T-cell (primary cell): ENCODE results near the gene ROBO2. TPM values are rescaled to one million over a fixed set of nuclear protein-coding genes. Genes with fewer than 3 reads are reported as not detected.

Experiments
- ATAC-seq, 4 experiments: fragments of 200-7000 bp in 3 of 4; fragments of 150-1000 bp in 1 of 4; cut with Tn5 transposase; replicated peaks in 1 of 4; 1 replicate in 3 of 4; 2 replicates in 1 of 4; pipeline ENCODE4 v1.10.0; 2021; ENCODE audit warnings: moderate library complexity in 3 of 4, mild to moderate bottlenecking in 2 of 4, moderate number of reproducible peaks in 1 of 4
- CTCF ChIA-PET, 2 donors: fragments of 300-600 bp; sonication (Branson Sonifier 250); formaldehyde crosslinking; loops; one replicate each; lab custom pipeline; 2022; ENCODE audit warnings: antibody characterized with exemption in 2 of 2; lab: Charles Lee
- POLR2A ChIA-PET, 2 donors: fragments of 300-600 bp; sonication (Branson Sonifier 250); formaldehyde crosslinking; loops; one replicate each; lab custom pipeline; 2022; ENCODE audit warnings: antibody characterized with exemption in 2 of 2; lab: Charles Lee
- DNase-seq, 35 experiments: peaks; one replicate each; pipeline versions ENCODE4 v3.0.0 to v3.0.0-alpha.2; 2013 to 2023
- H3K27ac ChIP-seq: one replicate; pipeline ENCODE4 v1.5.1; 2013; ENCODE audit warnings: low read length
- H3K27me3 ChIP-seq, 2 experiments: replicated peaks in 1 of 2; 1 replicate in 1 of 2; 2 replicates in 1 of 2; pipeline versions ENCODE4 v1.6.1 to v1.7.0; 2013; ENCODE audit warnings: low read length in 1 of 2, mixed read lengths in 1 of 2; ENCODE audit not compliant: control insufficient read depth in 2 of 2, insufficient read depth in 2 of 2; ENCODE audit errors: extremely low read depth in 1 of 2
- H3K36me3 ChIP-seq, 2 donors: 1 replicate in 1 of 2; 2 replicates in 1 of 2; pipeline versions ENCODE4 v1.6.1 to v1.7.0; 2013; ENCODE audit warnings: low read length in 1 of 2; ENCODE audit not compliant: control insufficient read depth in 2 of 2, insufficient read depth in 1 of 2; ENCODE audit errors: extremely low read depth in 1 of 2
- H3K4me1 ChIP-seq, 2 experiments: 1 replicate in 1 of 2; 2 replicates in 1 of 2; pipeline versions ENCODE4 v1.6.1 to v1.7.0; 2013; ENCODE audit warnings: low read length in 2 of 2, mixed read lengths in 1 of 2; ENCODE audit not compliant: insufficient read depth in 2 of 2, control insufficient read depth in 1 of 2; ENCODE audit errors: extremely low read depth in 1 of 2
- H3K4me3 ChIP-seq, 2 donors: 1 replicate in 1 of 2; 2 replicates in 1 of 2; pipeline versions ENCODE4 v1.5.1 to v1.7.0; 2013; ENCODE audit warnings: mild to moderate bottlenecking in 2 of 2, low read length in 1 of 2, moderate library complexity in 1 of 2; ENCODE audit not compliant: control insufficient read depth in 1 of 2; ENCODE audit errors: extremely low read depth in 1 of 2
- H3K9me3 ChIP-seq: 2 replicates; pipeline ENCODE4 v1.7.0; 2013
- H3K27ac Mint-ChIP-seq, 2 donors: one replicate each; pipeline ENCODE4 v1.8.0; 2020 to 2021; ENCODE audit warnings: mild to moderate bottlenecking in 2 of 2, mixed read lengths in 2 of 2
- H3K27me3 Mint-ChIP-seq, 2 donors: one replicate each; pipeline ENCODE4 v1.8.0; 2021 to 2022; ENCODE audit warnings: mixed read lengths in 2 of 2
- H3K36me3 Mint-ChIP-seq: one replicate; pipeline ENCODE4 v1.8.0; 2021; ENCODE audit warnings: mixed read lengths
- H3K4me1 Mint-ChIP-seq, 3 donors: one replicate each; pipeline ENCODE4 v1.8.0; 2020 to 2022; ENCODE audit warnings: mixed read lengths in 3 of 3, mild to moderate bottlenecking in 1 of 3
- H3K4me3 Mint-ChIP-seq, 3 donors: one replicate each; pipeline ENCODE4 v1.8.0; 2020 to 2022; ENCODE audit warnings: mild to moderate bottlenecking in 3 of 3, mixed read lengths in 3 of 3, moderate library complexity in 3 of 3
- H3K9me3 Mint-ChIP-seq, 3 donors: one replicate each; pipeline ENCODE4 v1.8.0; 2020 to 2022; ENCODE audit warnings: mixed read lengths in 3 of 3
- WGBS: methylation state at CpG from one replicate; pipeline ENCODE4 v1.1.5; 2013; ENCODE audit warnings: missing lambda C conversion rate; ENCODE audit not compliant: insufficient coverage; 5-methylcytosine and 5-hydroxymethylcytosine counted together
- total RNA-seq, 35 experiments: library from RNA in 6 of 35; stranded (reverse) in 6 of 35; fragments of 120-200 nt in 1 of 35; gene quantifications; one replicate each; pipeline versions ENCODE4 v1.2.1 to v1.2.4 and lab custom pipeline; 2013 to 2026

The ROBO2 gene
- total RNA-seq, 5 donors from 2014 or later (not counting 1 experiment from before 2014, with no cell fraction given) = not detected

GRCh38 chr3:77059354-77059753 lies 19.5 kb downstream of the ROBO2 start:
- Histone ChIP-seq H3K4me1 (no peaks in the 10 kb centered on the region), H3K27me3 (no peaks in the 10 kb centered on the region), H3K27ac (no peak overlapping the region), H3K4me3 (no peak overlapping the region), H3K36me3 (no peaks in the 10 kb centered on the region), H3K9me3 (peaks cover 2% of the 10 kb centered on the region)
- 60% methylated on average over 1 of the region's 1 CpG for WGBS
- no peak overlapping the region for H3K27ac Mint-ChIP-seq
- ATAC-seq (no peak), DNase-seq (no peak)
- H3K27me3 Mint-ChIP-seq = no peaks in the 10 kb centered on the region
- no peaks in the 10 kb centered on the region for H3K4me1 Mint-ChIP-seq
- ChIA-PET CTCF (no interaction called here), POLR2A (no interaction called here)
- H3K4me3 Mint-ChIP-seq = no peak overlapping the region
- no peaks in the 10 kb centered on the region for H3K36me3 Mint-ChIP-seq
- H3K9me3 Mint-ChIP-seq = peaks cover 12 to 34% (median 23%) of the 10 kb centered on the region in 3 donors

DNA sequence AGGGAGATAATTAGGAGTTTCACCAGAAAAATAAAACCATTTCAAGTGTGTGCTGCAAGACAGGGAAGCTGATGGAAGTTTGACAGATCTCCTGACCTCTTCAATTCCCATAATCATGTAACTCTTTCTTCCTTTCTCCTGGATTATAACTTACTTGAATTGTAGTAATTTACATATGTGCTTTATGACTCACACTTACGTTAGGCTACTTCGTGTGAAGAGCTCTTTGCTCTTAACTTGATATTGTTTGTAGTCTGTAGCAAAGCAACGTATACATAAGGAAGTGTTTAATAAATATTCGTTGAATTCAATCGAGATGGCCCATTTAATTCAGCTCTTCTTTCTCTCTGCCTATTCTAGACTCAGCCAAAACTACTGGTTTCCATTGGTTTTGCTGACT lies 23.5 kb downstream of the ROBO2 start:
- H3K4me3 ChIP-seq = no peak overlapping the region
- H3K9me3 Mint-ChIP-seq = peaks cover 11 to 34% (median 19%) of the 10 kb centered on the region in 3 donors
- H3K36me3 Mint-ChIP-seq = no peaks in the 10 kb centered on the region
- no CpG with 5 or more reads among the region's 5 CpGs for WGBS
- ATAC-seq = no peak
- CTCF ChIA-PET = no interaction called here
- no peaks in the 10 kb centered on the region for H3K36me3 ChIP-seq
- H3K4me1 ChIP-seq = no peaks in the 10 kb centered on the region
- no peak overlapping the region for H3K4me3 Mint-ChIP-seq
- no peak for DNase-seq
- H3K27ac Mint-ChIP-seq = no peak overlapping the region
- peaks cover 2% of the 10 kb centered on the region for H3K9me3 ChIP-seq
- H3K27ac ChIP-seq = no peak overlapping the region
- H3K4me1 Mint-ChIP-seq = no peaks in the 10 kb centered on the region
- no peaks in the 10 kb centered on the region for H3K27me3 ChIP-seq
- H3K27me3 Mint-ChIP-seq = no peaks in the 10 kb centered on the region
- POLR2A ChIA-PET = no interaction called here

DNA sequence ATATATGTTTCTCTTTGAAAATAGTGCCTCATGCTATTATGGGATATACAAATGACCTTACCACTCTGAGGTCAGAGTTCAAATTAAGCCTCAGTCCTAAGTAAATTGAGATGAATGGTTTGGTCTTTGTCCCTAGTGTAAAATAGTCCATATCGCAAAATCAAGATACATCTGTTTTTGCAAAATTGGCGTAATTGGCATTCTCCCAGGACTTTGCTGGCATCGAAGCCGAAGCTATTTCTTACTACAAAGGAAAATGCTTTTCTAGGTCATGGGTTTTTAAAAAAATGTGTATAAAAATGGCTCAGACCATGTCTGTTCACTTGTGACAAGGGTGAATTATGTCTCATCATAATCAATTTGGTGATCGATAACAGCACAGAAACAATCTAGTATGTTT lies 25.9 kb downstream of the ROBO2 start:
- ChIA-PET POLR2A (no interaction called here), CTCF (no interaction called here)
- WGBS = 100% methylated on average over 1 of the region's 5 CpGs
- Mint-ChIP-seq H3K4me1 (no peaks in the 10 kb centered on the region), H3K27me3 (no peaks in the 10 kb centered on the region), H3K9me3 (peaks cover 7 to 25% (median 11%) of the 10 kb centered on the region in 3 donors), H3K27ac (no peak overlapping the region), H3K4me3 (no peak overlapping the region), H3K36me3 (no peaks in the 10 kb centered on the region)
- H3K4me3 ChIP-seq = no peak overlapping the region
- no peaks in the 10 kb centered on the region for H3K36me3 ChIP-seq
- no peak for DNase-seq
- no peak for ATAC-seq
- no peaks in the 10 kb centered on the region for H3K4me1 ChIP-seq
- H3K9me3 ChIP-seq = peaks cover 2% of the 10 kb centered on the region
- H3K27me3 ChIP-seq = no peaks in the 10 kb centered on the region
- no peak overlapping the region for H3K27ac ChIP-seq

DNA sequence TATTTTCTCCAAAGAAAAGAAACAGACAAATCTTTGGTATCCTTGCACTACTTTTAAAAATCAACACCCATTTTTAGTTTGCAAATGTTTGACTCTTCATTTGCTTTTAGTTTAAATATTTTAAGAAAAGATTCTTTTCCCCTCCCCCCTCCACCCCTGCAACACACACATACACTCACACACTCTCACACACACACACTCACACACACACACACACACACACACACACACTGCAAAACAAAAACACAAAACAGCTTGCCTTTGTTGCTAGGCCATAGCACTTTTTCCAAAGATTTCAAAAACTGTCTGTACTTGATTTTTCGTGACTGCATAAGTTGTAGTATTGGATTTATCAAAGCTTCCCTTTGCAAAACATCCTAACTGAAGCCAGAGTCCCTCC lies 26.9 kb downstream of the ROBO2 start:
- Histone ChIP-seq H3K9me3 (peaks cover 2% of the 10 kb centered on the region), H3K27ac (no peak overlapping the region), H3K4me3 (no peak overlapping the region), H3K4me1 (no peaks in the 10 kb centered on the region), H3K27me3 (no peaks in the 10 kb centered on the region), H3K36me3 (no peaks in the 10 kb centered on the region)
- Mint-ChIP-seq H3K27me3 (no peaks in the 10 kb centered on the region), H3K4me3 (no peak overlapping the region), H3K9me3 (peaks cover 10 to 22% (median 11%) of the 10 kb centered on the region in 3 donors), H3K4me1 (no peaks in the 10 kb centered on the region), H3K36me3 (no peaks in the 10 kb centered on the region), H3K27ac (no peak overlapping the region)
- CTCF ChIA-PET = no interaction called here
- no CpG with 5 or more reads among the region's 1 CpG for WGBS
- DNase-seq (no peak), ATAC-seq (no peak)
- POLR2A ChIA-PET = no interaction called here

DNA sequence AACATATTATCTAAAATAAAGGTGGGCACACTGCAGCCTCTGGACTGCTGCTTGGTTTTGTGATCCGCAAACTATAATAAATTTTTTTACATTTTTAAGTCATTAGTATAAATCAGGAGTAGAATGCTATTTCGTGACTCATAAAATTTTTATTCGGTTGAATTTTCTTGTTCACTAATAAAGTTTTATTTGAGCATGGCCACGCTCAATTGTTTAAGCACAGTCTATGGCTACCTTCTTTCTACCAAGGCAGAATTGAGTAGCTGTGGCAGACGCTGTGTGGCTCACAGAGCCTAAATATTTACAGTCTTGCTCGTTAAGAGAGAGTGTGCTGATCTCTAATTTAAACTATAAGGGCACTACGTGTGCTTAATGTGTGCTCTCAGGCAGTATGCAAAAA lies 28.9 kb downstream of the ROBO2 start:
- no peak for ATAC-seq
- 68% methylated on average over 2 of the region's 7 CpGs for WGBS

DNA sequence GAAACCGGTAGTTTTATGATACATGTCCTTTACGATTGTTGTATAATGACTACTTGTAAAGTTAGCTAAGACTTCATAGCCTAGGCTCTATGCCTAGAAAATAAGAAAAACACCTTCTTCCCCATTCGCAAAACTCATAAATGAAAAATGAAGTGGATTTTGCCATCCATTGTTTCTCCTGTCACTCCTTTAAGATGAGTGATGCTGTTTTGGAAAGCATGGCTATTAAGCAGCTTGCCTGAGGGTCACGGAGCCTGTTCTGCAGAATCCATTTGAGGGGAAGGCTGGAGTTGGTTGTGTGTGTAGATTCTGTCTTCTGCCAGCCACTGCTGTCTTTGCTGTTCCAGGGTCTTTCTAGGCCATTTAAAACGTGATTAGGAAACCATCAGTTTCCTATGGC lies 31.5 kb downstream of the ROBO2 start:
- Mint-ChIP-seq H3K4me1 (no peaks in the 10 kb centered on the region), H3K36me3 (no peaks in the 10 kb centered on the region), H3K4me3 (no peak overlapping the region), H3K27ac (no peak overlapping the region), H3K9me3 (peaks cover 6 to 29% (median 12%) of the 10 kb centered on the region in 3 donors), H3K27me3 (no peaks in the 10 kb centered on the region)
- ChIA-PET POLR2A (no interaction called here), CTCF (no interaction called here)
- no peaks in the 10 kb centered on the region for H3K27me3 ChIP-seq
- WGBS = 26% methylated on average over 2 of the region's 5 CpGs
- DNase-seq (no peak), ATAC-seq (no peak)
- no peaks in the 10 kb centered on the region for H3K9me3 ChIP-seq
- no peaks in the 10 kb centered on the region for H3K4me1 ChIP-seq
- H3K4me3 ChIP-seq = no peak overlapping the region
- no peak overlapping the region for H3K27ac ChIP-seq
- H3K36me3 ChIP-seq = no peaks in the 10 kb centered on the region

More for the DNA sequence above, 28.9 kb downstream of the ROBO2 start:
- no peak for DNase-seq
- H3K4me3 Mint-ChIP-seq = no peak overlapping the region
- no peaks in the 10 kb centered on the region for H3K36me3 ChIP-seq
- peaks cover 6 to 23% (median 12%) of the 10 kb centered on the region in 3 donors for H3K9me3 Mint-ChIP-seq
- no peaks in the 10 kb centered on the region for H3K9me3 ChIP-seq
- no peaks in the 10 kb centered on the region for H3K36me3 Mint-ChIP-seq
- POLR2A ChIA-PET = no interaction called here
- CTCF ChIA-PET = no interaction called here
- H3K27ac ChIP-seq = no peak overlapping the region
- H3K27me3 Mint-ChIP-seq = no peaks in the 10 kb centered on the region
- no peaks in the 10 kb centered on the region for H3K27me3 ChIP-seq
- no peak overlapping the region for H3K4me3 ChIP-seq
- no peak overlapping the region for H3K27ac Mint-ChIP-seq
- H3K4me1 ChIP-seq = no peaks in the 10 kb centered on the region
- no peaks in the 10 kb centered on the region for H3K4me1 Mint-ChIP-seq

DNA sequence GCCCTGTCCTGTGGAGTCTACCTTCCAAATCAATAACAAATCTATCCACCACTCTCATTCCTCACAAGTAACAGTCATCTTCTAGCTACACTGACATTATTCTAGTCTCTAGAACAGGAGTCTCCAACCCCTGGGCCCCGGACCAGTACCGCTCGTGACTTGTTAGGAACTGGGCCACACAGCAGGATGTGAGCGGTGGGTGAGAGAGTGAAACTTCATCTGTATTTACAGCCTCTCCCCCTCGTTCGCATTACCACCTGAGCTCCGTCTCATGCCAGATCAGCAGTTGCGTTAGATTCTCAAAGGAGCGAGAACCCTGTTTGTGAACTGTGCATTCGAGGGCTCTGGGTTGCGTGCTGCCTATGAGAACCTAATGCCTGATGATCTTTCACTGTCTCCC lies 31.9 kb downstream of the ROBO2 start:
- WGBS = 100% methylated on average over 2 of the region's 11 CpGs
- no peak overlapping the region for H3K4me3 ChIP-seq
- Mint-ChIP-seq H3K4me3 (no peak overlapping the region), H3K27ac (no peak overlapping the region), H3K9me3 (peaks cover 6 to 29% (median 12%) of the 10 kb centered on the region in 3 donors), H3K27me3 (no peaks in the 10 kb centered on the region), H3K4me1 (no peaks in the 10 kb centered on the region), H3K36me3 (no peaks in the 10 kb centered on the region)
- H3K9me3 ChIP-seq = no peaks in the 10 kb centered on the region
- no peaks in the 10 kb centered on the region for H3K36me3 ChIP-seq
- no peak overlapping the region for H3K27ac ChIP-seq
- no peak for DNase-seq
- H3K4me1 ChIP-seq = no peaks in the 10 kb centered on the region
- CTCF ChIA-PET = no interaction called here
- no peak for ATAC-seq
- POLR2A ChIA-PET = no interaction called here
- H3K27me3 ChIP-seq = no peaks in the 10 kb centered on the region
